ENCODE results near the gene ARHGAP23.
"Not testable (repeated sequence)": the region's sequence is repeated elsewhere in the genome, so short reads cannot be mapped to it uniquely, and the experiment has no call there.

Gene ARHGAP23

DNA sequence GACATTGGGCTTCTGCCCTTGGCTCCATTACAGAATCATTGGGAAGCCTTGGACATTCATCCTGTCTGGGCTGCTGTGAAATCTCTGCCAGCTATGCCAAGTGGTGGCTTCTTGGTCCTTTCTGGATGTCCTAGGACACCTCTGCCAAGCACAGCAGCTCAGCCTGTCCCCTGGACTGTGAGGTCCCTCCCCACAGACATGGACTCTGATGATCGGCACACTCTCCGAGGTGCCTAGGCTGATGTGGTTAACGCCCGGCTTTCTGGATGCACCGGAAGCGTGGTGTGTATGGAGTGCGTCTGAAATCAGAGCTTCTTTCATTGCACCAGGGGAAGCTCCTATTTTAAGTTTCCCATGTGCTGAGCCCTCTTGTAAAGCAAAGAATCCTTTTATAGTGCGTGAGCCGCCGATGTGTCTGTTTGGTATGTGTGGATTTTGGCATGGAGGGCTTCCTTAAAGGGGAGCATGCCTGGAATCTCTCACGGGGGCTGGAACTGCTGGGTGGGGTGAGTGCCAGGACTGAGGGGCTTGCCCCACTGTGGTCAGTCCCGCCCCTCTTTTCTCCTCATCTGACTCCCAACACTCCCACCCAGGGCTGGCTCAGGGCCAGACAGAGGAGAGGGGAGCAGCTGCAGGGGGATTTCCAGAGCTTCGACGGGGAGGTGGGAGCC is 7.0 kb upstream of the ARHGAP23 start:
- DNase-seq: no peak

DNA sequence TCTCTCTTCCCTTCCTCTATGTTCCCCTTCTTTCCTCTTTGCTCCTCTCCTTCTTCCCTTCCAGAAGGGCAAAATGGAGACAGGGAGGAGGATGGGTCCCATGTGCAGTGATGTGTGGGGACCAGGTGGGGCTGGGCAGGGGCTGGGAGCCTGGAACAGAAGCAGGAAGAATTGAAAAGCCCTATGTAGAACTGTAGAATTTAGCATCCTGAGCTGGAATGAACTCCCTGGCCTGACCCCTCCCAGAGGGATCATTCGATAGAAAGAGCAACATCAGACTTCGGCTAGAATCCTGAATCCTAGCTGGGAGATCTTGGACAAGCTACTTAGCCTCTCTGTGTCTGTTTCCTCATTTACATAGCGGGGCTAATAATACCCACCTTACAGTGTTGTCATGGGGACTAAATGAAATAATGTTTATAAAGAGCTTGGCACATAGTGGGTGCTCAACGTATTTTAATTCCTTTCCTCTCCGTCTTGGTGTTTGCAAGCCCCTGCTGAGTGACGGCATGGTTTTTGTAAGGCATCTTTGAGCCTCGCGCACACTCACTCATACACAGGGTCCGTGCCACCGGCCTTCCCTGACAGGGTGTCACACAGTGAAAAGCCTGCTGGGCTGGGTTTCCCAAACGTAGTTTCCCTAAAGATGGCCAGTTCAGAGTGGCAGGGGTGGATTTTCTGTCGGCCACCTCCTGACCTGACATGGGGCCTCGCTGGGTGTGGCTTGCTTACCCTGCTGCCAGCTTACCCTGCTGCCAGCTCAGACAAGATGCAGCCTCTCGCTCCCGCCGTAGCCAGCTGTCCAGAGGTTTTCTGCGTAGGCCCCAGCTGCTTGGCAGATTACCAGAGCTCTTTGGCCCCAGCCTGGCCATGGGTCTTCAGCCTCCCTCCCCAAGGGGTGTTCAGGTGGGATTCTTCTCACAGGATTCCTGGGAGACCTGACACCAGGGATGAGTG is 6.1 kb upstream of the ARHGAP23 start:
- DNase-seq: no peak

DNA sequence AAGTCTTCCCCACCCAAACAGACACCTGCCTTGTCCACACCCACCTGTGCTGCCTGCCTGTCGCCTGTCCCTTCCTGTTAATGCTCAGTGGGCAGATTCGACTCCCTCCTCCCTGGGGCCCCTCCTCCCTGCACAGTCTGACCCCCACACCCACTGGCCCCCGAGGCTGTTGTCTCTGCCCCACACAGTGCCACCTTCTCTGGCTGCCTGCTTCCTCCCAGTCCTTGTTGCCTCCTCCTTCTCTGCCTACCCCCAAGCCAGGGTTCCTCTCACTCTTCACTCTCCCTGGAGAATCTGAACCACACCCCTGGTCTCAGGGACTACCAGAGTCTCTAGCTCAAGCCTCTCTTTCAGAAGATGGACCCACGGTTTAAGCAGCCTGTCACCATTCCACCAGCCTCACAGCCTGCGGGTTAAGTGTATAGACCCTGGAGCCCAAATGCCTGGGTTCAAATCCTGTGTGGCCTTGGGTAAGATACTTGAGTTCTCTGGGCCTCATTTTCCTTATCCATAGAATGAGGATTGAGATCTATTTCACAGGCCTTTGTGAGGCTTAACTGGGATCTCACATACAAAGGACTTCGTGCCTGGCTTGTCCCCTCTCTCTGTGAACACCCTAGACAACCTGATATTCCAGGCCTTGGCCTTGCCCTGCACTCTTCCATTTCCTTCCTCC is 3.8 kb upstream of the ARHGAP23 start:
- DNase-seq: no peak

DNA sequence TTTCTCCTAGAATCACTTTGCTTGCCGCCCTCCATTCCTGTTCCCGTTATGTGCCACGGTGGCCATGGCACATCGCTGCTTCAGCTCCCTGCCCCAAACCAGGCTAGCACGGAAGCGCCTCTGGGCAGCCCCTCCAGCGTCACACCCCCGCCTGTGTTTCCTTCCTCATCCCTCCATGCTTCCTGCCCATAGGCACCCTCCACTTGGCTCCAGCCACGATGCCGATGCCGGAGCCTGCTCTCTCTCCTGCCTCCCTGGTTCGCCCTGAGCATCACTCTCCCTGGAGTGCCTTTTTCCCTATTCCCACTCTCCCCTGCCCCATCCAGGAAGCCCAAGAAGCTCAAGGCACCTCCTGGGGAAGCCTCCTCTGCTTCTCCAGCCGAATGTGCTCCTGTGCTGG is 3.2 kb upstream of the ARHGAP23 start:
- no peak for DNase-seq

DNA sequence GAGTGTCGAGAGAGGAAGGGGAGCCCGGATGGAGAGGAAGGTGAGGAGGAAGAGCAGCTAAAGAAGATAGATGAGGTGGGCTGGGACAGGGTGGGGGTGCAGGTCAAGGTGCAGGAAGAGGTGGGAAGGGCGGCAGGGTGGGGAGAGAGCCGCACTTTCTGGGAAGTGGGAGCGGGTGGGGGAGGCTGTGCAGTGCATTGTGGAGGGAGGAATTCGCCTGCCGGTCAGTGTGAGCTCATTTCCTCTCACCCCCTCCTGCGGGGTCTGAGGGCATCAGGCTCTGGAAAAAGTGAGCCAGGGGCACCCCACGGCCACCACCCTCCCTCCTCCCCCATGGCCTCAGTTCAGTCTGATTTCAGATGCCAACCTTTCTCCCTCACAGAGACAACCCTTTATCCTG is 2.5 kb upstream of the ARHGAP23 start:
- DNase-seq: no peak

DNA sequence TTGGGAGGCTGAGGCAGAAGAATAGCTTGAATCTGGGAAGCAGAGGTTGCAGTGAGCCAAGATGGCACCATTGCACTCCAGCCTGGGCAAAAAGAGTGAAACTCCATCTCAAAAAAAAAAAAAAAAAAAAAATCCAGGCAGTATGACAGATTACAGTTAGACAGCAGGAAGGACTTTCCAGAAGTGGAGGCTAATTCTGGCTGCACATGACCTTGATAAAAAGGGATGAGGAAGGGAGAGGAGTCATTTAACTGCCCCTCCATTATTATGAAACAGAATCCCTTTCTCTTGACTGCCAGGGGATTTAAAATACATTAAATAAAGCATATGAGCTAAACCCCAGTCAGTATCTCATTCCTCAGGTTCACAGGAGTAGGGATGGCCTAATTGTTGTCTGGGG is 1.8 kb upstream of the ARHGAP23 start:
- DNase-seq: no peak

DNA sequence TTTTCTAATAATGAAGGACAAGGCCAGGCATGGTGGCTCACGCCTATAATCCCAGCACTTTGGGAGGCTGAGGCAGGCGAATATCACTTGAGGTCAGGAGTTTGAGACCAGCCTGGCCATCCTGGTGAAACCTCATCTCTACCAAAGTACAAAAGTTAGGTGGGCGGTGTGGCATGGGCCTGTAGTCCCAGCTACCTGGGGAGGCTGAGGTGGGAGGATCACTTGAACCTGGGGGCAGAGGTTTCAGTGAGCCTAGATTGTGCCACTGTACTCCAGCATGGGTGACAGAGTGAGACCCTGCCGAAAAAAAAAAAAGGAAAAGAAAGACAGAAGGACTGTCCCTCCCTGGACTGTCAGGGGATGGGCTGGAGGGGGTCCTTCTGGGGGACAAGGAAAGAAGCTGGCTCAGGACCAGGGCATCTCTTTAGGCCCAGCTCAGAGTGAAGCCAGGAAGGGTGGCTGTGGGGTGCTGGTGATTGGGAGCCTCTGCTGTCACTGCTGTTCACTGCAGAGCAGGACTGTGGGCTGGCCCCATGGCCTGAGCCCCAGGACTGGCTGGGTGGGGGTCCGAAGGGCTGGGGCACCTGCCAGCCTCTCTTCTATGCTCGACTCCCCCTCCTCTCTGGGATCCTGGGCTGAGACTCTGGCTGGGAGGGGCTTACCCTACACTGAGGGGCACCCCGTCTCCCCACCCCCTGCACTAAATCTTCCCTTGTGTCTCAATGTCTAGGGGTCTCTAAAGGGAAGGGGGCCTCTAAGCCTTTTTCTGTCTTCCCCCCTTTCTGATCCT is 909 bp upstream of the ARHGAP23 start:
- no peak for DNase-seq

DNA sequence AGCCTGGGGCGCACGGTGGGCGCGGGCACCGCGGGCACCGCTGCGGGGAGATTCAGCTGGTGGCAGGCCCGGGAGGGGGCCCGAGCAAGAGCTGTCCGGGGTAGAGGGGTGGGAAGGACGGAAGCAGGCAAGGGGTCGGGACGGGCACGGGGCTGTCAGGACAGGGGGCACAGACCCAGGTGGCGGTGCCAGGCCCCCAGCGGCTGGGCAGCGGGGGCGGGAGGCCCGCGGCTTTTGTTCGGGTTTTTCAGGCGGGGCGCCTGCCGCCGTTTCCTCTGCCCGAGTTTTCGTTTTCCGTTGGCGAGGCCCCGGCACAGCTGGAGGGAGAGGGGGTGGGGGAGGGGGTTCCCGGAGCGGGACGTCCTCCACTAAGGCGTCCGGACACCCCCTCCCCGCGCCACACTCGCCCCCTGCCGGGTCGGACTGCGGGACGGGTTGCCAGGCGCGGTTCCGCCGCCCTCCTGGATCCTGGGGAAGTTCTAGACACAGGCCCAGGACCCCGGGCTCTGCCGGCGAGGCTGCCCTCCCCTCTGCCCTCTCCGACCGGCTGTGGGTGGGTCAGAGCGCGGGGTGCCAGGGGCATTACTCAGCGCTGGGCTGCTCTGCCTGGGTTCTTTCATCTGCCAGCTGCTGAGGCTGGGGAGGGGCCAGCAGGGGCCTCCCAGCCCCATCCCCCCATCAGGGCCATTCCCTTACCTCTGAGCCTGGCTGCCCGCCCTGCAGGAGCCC is 543 bp downstream of the ARHGAP23 start:
- DNase-seq: no peak

DNA sequence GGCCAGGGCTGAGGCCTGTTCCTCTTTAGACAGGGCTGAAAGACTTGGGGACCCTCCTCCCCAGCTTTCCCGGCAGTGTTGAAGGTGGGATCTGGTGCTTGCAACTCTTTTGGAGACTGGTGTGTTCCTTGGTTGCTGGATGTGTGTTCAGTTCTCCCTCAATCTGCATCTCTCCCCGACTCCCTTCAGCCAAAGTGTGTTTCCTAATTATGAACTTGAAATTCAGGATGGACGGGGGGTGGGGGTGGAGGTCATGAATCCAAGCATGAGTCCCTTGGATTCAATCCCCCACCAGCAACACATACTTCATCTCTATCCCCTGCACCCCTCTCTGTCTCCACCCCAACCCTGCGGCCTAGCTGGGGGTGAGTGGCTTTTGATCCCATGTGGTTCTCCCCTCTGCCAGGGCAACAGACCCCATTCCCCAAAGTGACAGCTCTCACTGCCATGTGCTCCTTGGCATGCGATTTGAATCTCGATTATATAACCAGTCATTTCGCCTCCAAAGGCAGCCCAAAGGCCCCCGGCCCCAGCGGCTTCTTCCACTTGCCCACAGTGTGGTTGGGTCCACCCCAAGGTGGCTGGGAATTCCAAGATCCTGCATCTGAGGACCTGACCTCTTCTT is 1.3 kb downstream of the ARHGAP23 start:
- DNase-seq: no peak

DNA sequence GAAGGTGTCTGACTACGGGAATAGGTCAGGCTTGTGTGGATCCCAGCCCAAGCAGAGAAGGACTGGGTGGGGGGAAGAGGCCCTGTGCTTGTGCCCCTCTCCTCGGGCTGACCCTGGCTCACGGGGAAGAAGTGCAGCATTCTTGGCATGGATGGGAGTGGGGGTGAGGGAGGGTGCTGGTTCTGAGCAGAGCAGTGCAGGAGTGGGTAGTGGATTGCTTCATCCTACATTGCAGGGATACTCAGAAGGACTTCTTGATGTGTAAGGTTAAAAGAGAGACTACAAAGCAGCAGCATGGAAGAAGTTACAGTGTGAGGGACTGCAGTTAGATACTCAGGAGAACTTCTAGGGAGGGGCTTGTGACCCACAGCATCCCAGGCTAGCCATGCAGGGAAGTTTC is 2.1 kb downstream of the ARHGAP23 start:
- DNase-seq: no peak

DNA sequence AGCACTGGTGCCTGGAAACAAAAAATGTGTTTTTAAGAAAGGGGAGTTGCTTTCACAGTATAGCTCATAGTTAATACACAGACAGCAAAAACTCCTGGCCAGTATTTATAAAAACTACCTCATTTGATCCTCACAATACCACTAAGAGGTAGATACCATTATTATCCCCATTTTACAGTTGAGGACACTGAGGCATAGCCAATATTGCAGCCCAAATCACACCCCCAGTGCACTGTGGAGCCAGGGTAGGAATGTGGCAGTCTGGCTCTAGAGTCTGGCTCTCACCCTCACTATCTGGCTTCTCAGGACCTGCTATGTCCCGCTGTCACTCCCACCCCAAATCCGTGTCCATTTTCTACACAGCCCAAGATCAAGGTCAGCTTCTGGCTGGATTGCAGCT is 2.6 kb downstream of the ARHGAP23 start:
- DNase-seq: no peak

DNA sequence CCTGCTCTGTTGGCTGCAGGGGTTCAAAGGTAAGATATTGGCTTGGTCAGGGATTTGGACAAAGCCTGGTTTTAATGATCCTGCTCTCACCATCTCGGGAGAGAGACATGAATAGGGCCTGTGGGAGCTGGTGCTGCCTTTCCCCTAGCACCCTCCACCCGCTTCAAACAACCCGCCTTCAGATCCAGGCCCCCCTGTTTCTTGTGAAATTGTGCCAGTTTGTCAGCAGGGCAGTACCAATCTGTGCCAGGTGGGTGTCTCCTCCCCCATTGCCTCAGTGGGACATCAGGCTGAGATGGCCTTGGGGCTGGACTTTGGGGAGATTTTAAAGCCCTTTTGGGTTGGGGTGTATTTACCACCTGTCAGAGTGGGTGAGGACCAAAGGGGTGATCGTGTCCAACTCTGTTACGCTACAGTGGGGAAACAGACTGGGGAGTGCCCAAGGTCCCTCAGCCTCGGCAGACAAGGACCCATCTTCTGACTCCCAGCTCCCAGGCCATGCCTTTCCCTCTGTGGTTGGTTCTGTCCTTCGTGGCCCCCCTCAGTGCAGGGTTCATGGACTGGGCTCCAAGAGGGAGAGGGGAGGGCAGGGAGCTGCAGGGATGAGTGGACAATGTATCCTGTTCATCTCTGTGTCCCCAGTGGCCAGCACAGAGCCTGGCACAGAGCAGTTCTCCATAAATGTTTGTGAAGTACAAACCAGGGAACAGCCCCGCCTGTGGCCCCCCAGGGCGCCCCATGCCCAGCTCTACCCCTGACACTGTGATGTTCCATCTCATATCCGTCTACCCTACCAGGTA is 3.3 kb downstream of the ARHGAP23 start:
- DNase-seq: no peak

DNA sequence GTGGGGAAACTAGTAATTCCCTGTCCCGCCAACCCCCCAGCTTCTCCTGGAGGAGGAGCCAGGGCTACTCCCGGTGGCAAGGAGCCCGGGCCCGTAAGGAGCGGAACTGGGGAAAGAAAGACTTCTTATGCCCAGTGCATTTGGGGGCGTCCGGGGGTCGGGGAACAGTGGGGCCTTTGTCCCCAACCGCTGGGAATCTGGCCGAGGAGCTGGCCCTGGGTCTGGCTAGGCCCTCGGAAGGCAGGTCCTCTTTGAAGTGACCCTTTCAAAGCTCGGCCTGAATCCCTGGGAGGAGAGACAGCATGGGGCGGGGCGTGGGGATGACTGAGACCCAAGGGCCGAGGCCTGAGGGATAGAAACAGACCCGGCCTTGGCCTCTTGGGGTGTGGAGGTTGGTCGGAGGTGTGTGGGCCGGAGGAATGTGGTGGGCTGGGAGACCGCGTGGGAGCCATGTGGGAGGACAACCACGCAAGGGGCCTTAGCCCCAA is 6.0 kb downstream of the ARHGAP23 start:
- no peak for DNase-seq

DNA sequence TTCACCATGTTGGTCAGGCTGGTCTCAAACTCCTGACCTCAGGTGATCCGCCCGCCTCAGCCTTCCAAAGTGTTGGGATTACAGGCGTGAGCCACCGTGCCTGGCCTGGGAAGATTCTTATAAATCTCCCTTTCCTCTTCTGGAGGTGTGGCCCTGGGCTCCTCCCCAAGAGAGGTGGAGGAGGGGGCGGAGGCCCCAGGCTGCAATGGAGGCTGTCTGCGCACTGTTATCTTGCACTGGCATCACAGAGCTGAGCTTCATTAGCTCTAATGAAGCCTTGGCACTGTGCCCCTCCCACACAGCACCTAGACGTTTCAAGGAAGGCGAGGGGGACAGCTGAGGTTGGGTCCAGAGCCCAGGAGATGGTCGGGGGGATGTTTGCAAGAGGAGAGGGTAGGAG is 7.5 kb downstream of the ARHGAP23 start:
- DNase-seq: no peak

DNA sequence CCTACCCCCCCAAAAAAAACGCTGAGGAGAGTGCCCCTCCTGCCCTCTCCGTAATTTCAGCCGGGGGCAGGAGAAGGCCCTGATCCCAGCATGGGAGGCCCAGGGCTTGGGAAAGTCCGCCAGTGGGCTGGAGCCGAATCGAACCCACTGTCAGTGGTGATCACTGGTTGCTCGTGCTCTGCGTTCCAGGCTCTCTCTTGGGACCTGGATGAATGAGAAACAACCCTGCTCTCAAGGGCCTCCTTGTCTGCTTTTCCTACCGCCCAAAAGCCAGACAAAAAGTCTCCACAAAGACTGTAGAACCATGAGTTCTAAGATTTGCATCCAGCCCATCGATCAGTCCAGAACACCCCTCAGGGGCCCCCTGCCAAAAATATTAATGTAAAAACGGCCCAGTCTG is 8.1 kb downstream of the ARHGAP23 start:
- no peak for DNase-seq

DNA sequence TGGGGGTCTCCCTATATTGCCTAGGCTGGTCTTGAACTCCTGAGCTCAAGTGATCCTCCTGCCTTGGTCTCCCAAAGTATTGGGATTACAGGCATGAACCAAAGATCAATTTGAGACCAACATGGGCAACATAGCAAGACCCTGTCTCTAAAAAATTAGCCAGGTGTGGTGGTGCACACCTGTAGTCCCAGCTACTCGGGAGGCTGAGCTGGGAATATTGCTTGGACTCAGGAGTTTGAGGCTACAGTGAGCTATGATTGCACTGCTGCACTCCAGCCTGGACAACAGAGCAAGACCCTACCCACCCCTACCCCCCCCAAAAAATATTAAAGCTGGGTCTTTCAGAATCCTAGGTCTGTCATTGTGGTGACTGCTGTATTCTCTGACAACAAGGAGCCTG is 9.0 kb downstream of the ARHGAP23 start:
- DNase-seq: not testable (repeated sequence)

DNA sequence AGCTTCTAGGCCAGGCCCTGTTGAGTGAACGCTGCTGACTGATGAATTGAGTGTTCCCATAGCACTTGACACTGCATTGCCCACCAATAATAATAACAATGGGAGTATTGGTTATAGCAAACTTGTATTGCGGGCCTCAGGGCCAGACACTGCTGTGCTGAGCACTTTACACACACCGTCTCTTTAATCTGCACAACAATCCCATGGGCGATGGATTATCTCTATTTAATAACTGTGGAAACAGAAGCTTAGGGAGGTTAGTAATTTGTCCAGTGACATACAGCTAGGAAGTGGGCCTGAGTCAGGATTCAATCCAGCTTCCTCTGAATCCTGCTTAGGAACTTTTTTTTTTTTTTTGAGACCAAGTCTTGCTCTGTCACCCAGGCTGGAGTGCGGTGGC is 11.2 kb downstream of the ARHGAP23 start:
- DNase-seq: no peak

DNA sequence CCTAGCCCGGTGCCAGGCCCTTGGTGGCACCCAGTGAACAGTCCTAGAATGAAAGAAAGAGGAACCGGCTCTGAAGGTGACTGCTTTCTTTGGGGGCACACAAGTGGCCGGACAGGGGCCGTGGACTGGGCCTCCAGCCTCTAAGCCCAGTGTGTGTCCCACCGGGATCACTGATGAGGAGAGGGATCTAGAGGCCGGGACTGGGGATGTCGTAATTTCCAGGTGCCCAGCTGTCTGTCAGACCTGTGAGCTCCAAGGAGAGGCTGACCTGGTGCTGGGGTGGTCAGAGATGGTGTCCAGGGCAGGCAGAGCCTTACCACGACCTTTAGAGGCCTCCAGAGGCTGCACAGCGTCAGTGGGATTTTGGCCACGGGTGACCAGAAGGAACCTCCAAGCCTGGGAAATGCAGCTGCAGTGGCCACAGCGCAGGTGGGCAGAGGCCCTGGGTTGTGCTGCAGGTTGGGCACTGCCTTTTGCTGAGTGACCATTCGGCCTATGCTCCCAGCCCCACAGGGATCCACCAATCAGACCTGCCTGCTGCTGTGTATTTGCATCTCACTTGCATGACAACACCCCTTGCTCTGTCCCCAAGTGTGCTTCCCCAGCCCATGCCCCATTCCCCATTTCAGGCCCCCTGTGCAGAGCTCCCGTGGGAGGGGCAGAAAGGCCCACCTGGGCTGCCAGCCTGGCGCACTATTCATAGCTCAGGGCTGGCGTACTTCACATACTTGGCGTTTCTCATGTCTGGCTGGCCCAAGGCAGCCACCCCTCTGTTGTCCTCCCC is 12.5 kb downstream of the ARHGAP23 start:
- no peak for DNase-seq

DNA sequence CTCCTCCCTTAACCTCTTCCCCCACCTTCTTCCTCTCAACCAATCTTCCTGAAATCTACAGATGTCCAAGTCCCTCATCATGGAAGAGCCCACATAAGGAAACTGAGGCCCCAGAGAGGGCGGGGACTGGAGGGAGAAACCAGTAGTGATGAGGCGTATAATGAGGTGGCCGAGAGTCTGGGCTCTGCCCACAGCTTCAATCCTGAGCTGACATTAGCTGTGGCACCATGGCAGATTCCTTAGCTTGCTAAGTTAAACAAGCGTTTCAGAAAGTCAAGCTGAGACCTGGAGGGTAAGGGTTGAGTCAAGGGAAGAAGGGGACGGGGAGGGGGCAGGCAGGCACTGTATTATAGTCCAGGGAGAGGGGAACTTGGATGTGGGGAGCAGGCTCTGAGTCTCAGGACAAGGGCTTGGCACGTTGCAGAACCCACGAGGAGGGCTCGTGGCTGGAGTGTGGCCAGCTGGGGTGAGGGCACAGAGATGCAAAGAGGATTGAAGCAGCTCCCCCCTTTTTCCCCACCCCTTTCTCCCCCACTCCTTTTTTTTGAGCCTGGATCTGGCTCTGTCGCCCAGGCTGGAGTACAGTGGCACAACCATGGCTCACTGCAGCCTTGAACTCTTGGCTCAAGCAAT is 13.3 kb downstream of the ARHGAP23 start:
- no peak for DNase-seq
